Measurements from ENCODE around the gene PTPRM. TPM values are rescaled to one million over a fixed set of nuclear protein-coding genes. Genes with fewer than 3 reads are reported as not detected.

The PTPRM gene
- polyA plus RNA-seq, 2 of the 4 experiments (the other 2 are of a cell fraction), result 44.5 to 199 TPM

GRCh38 chr18:8303151-8303755 is 736.1 kb downstream of the PTPRM start:
- WGBS (ENCODE audit: missing lambda C conversion rate), result 84% methylated on average over 7 of the region's 7 CpGs
- TF ChIP-seq FOSB (CRISPR knock-in tag; IDR thresholded peaks at IDR 0.05), result no peak
- TF ChIP-seq E2F6 (IDR thresholded peaks at IDR 0.05; ENCODE audit: borderline replicate concordance, low read depth), result no peak
- no peak for TF ChIP-seq EHMT2 (IDR thresholded peaks at IDR 0.05; ENCODE audit: low read depth)
- TF ChIP-seq NPAS2 (CRISPR knock-in tag; IDR thresholded peaks at IDR 0.05; ENCODE audit: borderline replicate concordance), result no peak
- no peak for TF ChIP-seq CBX2 (IDR thresholded peaks at IDR 0.05; ENCODE audit: borderline replicate concordance, low read depth)
- TF ChIP-seq KDM5A (IDR thresholded peaks at IDR 0.05), result no peak
- TF ChIP-seq HOXA7 (CRISPR knock-in tag; IDR thresholded peaks at IDR 0.05), result no peak
- no peak for TF ChIP-seq PHF8 (IDR thresholded peaks at IDR 0.05; ENCODE audit: borderline replicate concordance, low read depth)
- no peak for TF ChIP-seq MAZ (IDR thresholded peaks at IDR 0.05; ENCODE audit: borderline replicate concordance, low read depth, low read length)
- TF ChIP-seq ZC3H11A (IDR thresholded peaks at IDR 0.05), result no peak
- no peak for TF ChIP-seq GATA3 (IDR thresholded peaks at IDR 0.05; ENCODE audit: borderline replicate concordance)
- ATAC-seq, result no peak
- Histone ChIP-seq H3K27ac (no peak overlapping the region), H3K4me1 (no peaks in the 10 kb centered on the region), H3K9me3 (no peaks in the 10 kb centered on the region), H3K4me3 (no peak overlapping the region), H3K4me2 (no peak overlapping the region)
- ChIA-PET POLR2A (no interaction called here), CTCF (interaction anchor here (1.2 kb wide), 1 partner anchor 9 kb away, joined by 3 read pairs; no protein-coding TSS in a partner anchor)
- no peak for FAIRE-seq
- no peak for DNase-seq (ENCODE audit: low read depth in 1 of 2, low spot score in 1 of 2)

- Histone ChIP-seq H3K4me2 (no peak overlapping the region), H3K9me3 (no peaks in the 10 kb centered on the region), H3K4me3 (no peak overlapping the region), H3K27ac (no peak overlapping the region), H3K4me1 (no peaks in the 10 kb centered on the region)
- no peak for FAIRE-seq
- ChIA-PET POLR2A (no interaction called here), CTCF (no interaction called here)
- ATAC-seq, result no peak
- TF ChIP-seq POLR2A (IDR thresholded peaks at IDR 0.05; ENCODE audit: low read length) (no peak), BHLHE40 (IDR thresholded peaks at IDR 0.05; ENCODE audit: low read depth, low read length) (no peak), JUN (IDR thresholded peaks at IDR 0.05) (no peak), KDM1A (IDR thresholded peaks at IDR 0.05; ENCODE audit: low read depth) (no peak), EP300 (IDR thresholded peaks at IDR 0.05) (no peak), CHD4 (IDR thresholded peaks at IDR 0.05; ENCODE audit: borderline replicate concordance) (no peak), BCL3 (IDR thresholded peaks at IDR 0.05) (no peak), ZC3H11A (IDR thresholded peaks at IDR 0.05) (no peak), HEYL (CRISPR knock-in tag; IDR thresholded peaks at IDR 0.05) (no peak), MAFK (IDR thresholded peaks at IDR 0.05; ENCODE audit: partially characterized antibody) (no peak), HOXB13 (CRISPR knock-in tag; IDR thresholded peaks at IDR 0.05; ENCODE audit: low read depth) (no peak)
- DNase-seq (ENCODE audit: low read depth in 1 of 2, low spot score in 1 of 2), result no peak
These were observed 740.8 kb downstream of the PTPRM start for GRCh38 chr18:8307960-8308359.

GRCh38 chr18:8313043-8313442 is 745.9 kb downstream of the PTPRM start:
- no peaks in the 10 kb centered on the region for H3K9me3 ChIP-seq
- DNase-seq (ENCODE audit: low read depth in 1 of 2, low spot score in 1 of 2) (no peak), FAIRE-seq (no peak), ATAC-seq (no peak)
- ChIA-PET CTCF (no interaction called here), POLR2A (no interaction called here)
- no peak overlapping the region for H3K4me2 ChIP-seq
- H3K4me3 ChIP-seq, result no peak overlapping the region
- no peaks in the 10 kb centered on the region for H3K4me1 ChIP-seq
- TF ChIP-seq KDM1A (IDR thresholded peaks at IDR 0.05; ENCODE audit: low read depth), result no peak
- TF ChIP-seq HOXB13 (CRISPR knock-in tag; IDR thresholded peaks at IDR 0.05; ENCODE audit: low read depth), result no peak
- no peak for TF ChIP-seq RAD21 (conservative IDR thresholded peaks at IDR 0.05 in 1 of 2, IDR thresholded peaks at IDR 0.05 in 1 of 2)
- TF ChIP-seq POLR2A (IDR thresholded peaks at IDR 0.05; ENCODE audit: low read length), result no peak
- no peak for TF ChIP-seq BHLHE40 (IDR thresholded peaks at IDR 0.05; ENCODE audit: low read depth, low read length)
- no peak for TF ChIP-seq EHMT2 (IDR thresholded peaks at IDR 0.05; ENCODE audit: low read depth)
- TF ChIP-seq CHD4 (IDR thresholded peaks at IDR 0.05; ENCODE audit: borderline replicate concordance), result no peak
- TF ChIP-seq E2F6 (IDR thresholded peaks at IDR 0.05; ENCODE audit: borderline replicate concordance, low read depth), result no peak
- TF ChIP-seq HEYL (CRISPR knock-in tag; IDR thresholded peaks at IDR 0.05), result no peak
- no peak for TF ChIP-seq GATA3 (IDR thresholded peaks at IDR 0.05; ENCODE audit: borderline replicate concordance)
- TF ChIP-seq MAX (IDR thresholded peaks at IDR 0.05), result no peak
- TF ChIP-seq HOXB5 (CRISPR knock-in tag; IDR thresholded peaks at IDR 0.05), result no peak
- TF ChIP-seq SREBF2 (IDR thresholded peaks at IDR 0.05), result no peak
- TF ChIP-seq EP300 (IDR thresholded peaks at IDR 0.05), result no peak
- TF ChIP-seq CTCF (IDR thresholded peaks at IDR 0.05), result no peak
- TF ChIP-seq MAZ (IDR thresholded peaks at IDR 0.05; ENCODE audit: borderline replicate concordance, low read depth, low read length), result no peak
- TF ChIP-seq MAFK (IDR thresholded peaks at IDR 0.05; ENCODE audit: partially characterized antibody), result no peak
- H3K27ac ChIP-seq, result no peak overlapping the region
- WGBS (ENCODE audit: missing lambda C conversion rate), result 69% methylated on average over 2 of the region's 2 CpGs
